Fibroblast of pulmonary artery (primary cell): Measurements from ENCODE around the gene CAMK2B.

ENCODE experiments used
- DNase-seq: peaks from one replicate; pipeline ENCODE4 v3.0.0-alpha.2; 2010; ENCODE audit warnings: low read depth
- H3K4me3 ChIP-seq: replicated peaks from 2 replicates; pipeline ENCODE4 v1.5.1; 2011; ENCODE audit warnings: low read depth, mild to moderate bottlenecking, control low read depth, low read length, moderate library complexity
- TF ChIP-seq, protein P1 (sequence below): IDR thresholded peaks from 2 replicates; pipeline ENCODE4 v1.5.1; 2011; ENCODE audit warnings: mild to moderate bottlenecking, control low read depth, low read length, inconsistent platforms; ENCODE audit errors: missing control alignments

The CAMK2B gene

DNA sequence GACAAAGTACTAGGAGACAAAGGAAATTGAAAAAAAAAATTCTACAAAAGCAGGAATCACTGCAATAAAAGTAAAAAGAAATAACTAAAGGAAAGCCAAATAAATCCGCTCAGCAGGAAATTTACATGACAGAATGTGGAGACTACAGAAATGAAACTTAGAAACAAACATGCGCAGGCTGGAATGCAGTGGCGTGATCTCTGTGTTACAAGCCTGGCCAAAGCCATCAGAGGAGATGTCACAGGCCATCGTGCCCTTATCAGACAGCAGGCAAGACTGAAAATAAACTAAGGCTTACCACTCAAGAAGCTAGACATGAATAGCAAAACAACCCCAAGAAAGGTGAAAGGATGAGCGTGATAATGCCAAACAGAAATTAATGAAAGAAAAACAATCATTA, 6.3 kb upstream of the CAMK2B start:
- TF ChIP-seq, protein P1, sequence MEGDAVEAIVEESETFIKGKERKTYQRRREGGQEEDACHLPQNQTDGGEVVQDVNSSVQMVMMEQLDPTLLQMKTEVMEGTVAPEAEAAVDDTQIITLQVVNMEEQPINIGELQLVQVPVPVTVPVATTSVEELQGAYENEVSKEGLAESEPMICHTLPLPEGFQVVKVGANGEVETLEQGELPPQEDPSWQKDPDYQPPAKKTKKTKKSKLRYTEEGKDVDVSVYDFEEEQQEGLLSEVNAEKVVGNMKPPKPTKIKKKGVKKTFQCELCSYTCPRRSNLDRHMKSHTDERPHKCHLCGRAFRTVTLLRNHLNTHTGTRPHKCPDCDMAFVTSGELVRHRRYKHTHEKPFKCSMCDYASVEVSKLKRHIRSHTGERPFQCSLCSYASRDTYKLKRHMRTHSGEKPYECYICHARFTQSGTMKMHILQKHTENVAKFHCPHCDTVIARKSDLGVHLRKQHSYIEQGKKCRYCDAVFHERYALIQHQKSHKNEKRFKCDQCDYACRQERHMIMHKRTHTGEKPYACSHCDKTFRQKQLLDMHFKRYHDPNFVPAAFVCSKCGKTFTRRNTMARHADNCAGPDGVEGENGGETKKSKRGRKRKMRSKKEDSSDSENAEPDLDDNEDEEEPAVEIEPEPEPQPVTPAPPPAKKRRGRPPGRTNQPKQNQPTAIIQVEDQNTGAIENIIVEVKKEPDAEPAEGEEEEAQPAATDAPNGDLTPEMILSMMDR = no peak
- no peak for DNase-seq
- no peak overlapping the region for H3K4me3 ChIP-seq

DNA sequence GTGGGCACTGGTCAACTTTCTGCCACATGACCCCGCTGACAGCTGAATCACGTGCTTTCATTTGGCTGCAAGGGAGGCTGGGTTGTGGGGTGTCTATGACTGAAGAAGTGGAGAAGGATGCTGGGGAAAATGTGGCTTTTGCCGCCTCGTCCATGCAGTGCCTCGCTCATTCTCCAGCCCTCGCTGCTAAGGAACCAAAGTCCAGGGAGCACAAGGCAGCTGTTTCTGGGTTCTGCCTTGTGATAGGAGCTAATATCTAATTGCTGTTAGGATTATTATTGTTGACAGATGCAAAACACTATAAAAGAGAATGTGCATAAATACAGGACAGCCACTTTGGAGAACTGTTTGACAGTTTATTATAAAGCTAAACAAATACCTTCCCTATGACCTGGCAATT, 4.9 kb upstream of the CAMK2B start:
- TF ChIP-seq, protein P1 = no peak
- no peak for DNase-seq
- H3K4me3 ChIP-seq = no peak overlapping the region

DNA sequence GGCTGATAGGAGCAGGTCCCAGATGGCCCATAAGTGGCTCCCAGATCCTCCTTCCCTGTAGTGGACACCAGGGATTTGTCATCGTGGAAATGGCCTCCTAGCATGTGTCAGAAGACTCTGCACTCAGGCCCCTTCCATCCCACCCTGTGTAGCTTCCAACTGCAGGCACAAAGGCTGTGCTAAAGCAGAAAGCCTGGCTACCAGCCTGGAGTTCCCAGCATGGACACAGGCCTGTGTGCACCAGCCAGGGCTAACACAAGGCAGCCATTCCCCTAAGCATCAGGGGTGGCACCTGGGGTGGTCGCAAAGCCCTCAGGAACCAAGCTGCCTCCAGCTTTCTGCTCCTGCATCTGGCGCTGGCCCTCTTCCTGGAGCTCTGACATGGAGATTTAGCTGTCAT, 4.5 kb upstream of the CAMK2B start:
- TF ChIP-seq, protein P1 = no peak
- H3K4me3 ChIP-seq = no peak overlapping the region
- DNase-seq = no peak

DNA sequence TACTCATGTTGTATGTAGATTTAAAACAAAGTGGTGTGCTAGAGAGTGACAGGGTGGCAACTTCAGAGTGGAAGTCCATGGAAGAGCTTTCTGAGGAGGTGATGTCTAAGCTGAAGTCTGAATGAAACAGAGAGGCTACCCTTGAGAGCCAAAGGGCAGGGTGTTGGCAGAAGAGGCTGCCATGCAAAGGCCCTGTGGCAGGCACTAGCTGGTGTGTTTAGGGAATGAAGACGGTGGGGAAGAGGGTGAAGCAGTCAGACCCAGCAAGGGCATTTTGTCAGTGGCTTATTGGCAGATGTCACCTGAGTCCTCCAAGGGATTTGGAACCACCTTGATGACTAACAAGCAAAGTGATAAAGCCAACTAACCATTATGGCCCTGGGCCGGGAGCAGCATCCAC, 3.7 kb upstream of the CAMK2B start:
- DNase-seq = no peak
- TF ChIP-seq, protein P1 = no peak
- H3K4me3 ChIP-seq = no peak overlapping the region

DNA sequence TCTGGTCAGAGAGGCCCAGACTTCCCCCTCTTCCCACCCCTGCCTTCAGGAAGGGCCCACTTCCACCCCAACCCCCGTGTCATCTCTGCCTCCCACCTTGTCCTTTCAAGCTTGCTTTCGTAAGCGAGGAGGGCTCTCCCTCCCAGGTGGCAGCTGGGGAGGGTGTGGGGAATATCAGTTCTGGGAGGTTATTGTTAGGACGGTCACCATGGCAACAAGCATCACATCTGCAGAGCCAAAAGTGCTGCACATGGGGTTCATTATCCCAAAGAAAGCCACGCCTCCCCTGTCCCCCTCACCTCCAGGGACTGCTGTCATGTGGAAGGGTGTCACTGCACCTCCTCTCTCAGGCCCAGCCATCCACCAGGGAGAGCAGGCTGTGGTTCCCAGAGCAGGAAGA, 2.6 kb upstream of the CAMK2B start:
- TF ChIP-seq, protein P1 = no peak
- no peak overlapping the region for H3K4me3 ChIP-seq
- DNase-seq = no peak

DNA sequence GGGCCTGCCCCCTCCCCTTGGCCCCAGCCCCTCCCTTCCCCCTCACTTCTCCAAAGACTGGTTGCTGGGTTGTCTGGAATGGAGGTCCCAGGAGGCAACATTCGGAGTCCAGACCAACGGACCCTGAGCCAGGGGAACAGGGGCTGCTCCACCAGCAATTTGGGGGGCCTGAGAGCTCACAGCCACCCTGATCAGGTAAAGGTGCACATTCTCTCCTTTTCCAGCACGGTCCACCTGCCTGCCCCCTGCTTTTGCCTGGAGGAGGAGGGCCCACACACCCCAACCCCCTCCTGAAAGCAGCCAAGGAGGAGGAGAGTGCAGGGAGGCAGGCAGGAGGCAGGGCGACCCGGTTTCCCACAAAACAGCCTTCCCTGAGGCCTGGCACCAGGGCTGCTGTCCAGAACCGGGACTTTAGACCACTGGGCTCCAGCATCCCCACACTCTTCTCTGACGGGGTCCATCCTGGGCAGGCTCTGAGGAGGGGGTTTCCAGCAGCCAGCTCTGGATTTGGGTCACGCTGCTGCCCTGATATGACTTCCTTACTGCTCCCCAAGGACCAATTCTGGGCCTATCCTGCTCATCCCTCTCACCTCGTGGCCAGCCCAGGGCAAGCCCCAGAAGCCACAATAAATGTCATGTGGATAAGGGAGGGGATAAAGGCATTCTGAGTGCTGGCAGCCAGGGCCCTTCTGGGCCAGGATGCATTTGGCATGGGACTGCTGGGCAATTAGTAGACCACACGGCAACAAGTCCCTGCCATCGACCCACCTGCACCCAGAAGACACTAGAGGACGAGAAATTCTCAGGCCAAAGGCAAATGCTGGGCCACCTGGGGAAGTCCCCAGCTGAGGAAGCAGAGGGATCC, 1.1 kb upstream of the CAMK2B start:
- H3K4me3 ChIP-seq = no peak overlapping the region
- TF ChIP-seq, protein P1 = no peak
- DNase-seq = no peak

DNA sequence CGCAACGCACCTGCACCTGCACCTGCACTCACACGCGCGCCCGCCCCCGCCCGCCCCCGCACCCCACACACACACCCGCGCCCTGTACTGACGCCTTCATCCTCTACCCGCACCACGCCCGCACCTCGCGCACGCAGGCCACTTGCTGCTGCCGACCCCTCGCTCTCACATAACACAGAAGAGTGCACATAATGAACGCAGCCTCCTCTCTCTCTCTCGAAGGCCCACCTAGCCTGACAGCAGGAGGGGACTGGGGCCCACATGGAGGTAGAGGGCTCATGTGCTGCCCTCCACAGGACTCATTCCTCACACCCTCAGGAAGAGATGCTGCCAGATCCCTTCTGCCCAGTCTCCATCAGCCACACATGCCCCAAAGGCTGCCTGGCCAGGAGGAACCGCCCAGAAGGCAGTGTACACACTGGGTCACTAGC, 432 bp upstream of the CAMK2B start:
- H3K4me3 ChIP-seq = no peak overlapping the region
- TF ChIP-seq, protein P1 = no peak

More for the DNA sequence above, 432 bp upstream of the CAMK2B start:
- DNase-seq = no peak
